Subcutaneous adipose tissue (tissue), 4 donors: ENCODE measurements around the gene CHST3. TPM values are rescaled to one million over a fixed set of nuclear protein-coding genes. Genes with fewer than 3 reads are reported as not detected.

Source experiments
- total RNA-seq, 4 donors: library from RNA; depleted of rRNA; stranded (reverse); fragments of >200 nt; gene quantifications; one replicate each; pipeline ENCODE4 v1.1.0, GENCODE V29; 2016
- TF ChIP-seq, protein P1 (sequence below): fragments of 450-650 bp; IDR thresholded peaks from one replicate; pipeline ENCODE4 v1.5.1; 2016; ENCODE audit warnings: low read depth, mild to moderate bottlenecking, control low read depth, antibody characterized with exemption, moderate library complexity

Gene CHST3
- total RNA-seq, 4 donors from 2014 or later: 11.2 to 26.3 (median 17.9) TPM

DNA sequence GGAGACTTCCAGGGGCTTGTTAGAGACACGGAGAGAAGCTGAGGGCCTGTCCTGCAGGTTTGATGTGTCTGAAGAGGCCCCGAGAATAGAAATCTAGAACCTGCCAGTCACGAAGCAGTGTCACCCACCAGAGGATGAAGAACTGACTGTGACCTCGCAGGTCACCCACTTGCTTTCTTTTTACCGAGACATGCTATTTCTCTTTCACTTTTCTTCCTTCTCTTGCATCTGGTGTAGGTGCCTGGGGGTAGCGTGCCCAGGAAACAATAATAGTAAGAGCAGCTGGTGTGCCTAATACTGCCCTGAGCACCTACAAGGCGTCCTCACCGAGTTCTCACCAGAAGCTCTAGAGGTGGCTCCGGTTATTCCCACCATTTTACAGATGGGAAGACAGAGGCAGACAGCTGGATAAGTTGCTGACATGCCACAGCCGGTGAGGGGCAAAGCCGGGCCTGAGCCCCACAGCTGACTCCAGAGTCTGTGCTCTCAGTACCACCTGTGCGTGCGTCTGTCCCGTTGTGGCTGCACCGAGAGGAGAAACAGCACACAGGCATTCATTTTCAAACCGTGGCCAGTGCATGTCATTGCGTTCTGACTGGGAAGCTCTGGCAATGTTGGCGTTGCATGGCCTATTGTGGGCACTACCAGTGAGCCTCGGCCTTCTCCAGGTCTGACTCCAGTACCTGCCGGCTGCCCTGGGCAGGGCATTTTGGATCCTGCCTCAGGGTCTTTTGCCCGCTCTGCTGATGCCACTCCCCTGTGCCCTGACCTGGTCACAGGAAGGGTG, 7.8 kb downstream of the CHST3 start:
- TF ChIP-seq, protein P1, sequence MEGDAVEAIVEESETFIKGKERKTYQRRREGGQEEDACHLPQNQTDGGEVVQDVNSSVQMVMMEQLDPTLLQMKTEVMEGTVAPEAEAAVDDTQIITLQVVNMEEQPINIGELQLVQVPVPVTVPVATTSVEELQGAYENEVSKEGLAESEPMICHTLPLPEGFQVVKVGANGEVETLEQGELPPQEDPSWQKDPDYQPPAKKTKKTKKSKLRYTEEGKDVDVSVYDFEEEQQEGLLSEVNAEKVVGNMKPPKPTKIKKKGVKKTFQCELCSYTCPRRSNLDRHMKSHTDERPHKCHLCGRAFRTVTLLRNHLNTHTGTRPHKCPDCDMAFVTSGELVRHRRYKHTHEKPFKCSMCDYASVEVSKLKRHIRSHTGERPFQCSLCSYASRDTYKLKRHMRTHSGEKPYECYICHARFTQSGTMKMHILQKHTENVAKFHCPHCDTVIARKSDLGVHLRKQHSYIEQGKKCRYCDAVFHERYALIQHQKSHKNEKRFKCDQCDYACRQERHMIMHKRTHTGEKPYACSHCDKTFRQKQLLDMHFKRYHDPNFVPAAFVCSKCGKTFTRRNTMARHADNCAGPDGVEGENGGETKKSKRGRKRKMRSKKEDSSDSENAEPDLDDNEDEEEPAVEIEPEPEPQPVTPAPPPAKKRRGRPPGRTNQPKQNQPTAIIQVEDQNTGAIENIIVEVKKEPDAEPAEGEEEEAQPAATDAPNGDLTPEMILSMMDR: no peak

DNA sequence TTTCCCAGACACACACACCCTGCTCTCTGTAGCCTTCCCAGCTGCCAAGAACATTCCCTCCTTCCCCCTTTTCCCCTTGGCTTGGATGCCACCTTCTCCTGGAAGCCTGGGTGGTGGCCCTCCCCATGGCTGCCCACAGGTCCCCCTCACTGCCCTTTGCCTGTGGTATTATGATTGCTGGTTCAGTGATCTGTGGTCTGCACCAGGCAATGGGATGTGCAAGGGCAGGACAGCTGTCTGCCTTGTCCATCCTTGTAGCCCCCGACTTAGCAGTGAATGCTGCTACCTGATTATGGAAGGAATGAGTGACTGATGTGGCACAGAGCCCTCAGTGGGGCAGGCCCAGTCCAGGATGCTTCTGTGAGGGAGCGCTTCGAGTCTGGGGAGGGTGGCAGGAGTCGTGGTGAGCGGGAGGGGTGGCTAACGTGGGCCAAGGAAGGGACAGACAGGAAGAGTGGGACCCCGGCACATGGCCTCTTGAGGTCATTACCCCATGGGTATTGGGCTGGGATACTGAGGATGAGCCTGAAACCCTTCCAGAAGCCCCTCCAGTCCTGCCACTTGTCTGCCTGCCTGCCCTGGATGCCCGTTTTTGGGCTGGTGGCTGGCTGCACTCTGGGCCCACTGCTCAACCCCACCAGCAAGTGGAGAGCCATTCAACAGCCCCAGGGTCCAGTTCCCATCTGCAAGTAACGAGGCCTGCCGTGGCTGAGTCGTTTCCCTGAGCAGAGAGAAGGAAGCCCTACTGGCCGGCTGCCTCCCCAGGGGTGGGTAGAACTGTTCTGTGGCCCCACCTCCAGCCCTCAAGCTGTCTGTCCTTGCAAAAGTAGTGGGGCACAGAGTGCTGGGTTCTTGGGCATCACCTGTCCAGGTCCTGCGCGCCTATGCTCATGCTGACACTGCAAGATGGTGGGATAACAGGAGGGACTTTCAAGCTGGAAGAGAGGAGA, 8.8 kb downstream of the CHST3 start:
- TF ChIP-seq, protein P1: no peak

DNA sequence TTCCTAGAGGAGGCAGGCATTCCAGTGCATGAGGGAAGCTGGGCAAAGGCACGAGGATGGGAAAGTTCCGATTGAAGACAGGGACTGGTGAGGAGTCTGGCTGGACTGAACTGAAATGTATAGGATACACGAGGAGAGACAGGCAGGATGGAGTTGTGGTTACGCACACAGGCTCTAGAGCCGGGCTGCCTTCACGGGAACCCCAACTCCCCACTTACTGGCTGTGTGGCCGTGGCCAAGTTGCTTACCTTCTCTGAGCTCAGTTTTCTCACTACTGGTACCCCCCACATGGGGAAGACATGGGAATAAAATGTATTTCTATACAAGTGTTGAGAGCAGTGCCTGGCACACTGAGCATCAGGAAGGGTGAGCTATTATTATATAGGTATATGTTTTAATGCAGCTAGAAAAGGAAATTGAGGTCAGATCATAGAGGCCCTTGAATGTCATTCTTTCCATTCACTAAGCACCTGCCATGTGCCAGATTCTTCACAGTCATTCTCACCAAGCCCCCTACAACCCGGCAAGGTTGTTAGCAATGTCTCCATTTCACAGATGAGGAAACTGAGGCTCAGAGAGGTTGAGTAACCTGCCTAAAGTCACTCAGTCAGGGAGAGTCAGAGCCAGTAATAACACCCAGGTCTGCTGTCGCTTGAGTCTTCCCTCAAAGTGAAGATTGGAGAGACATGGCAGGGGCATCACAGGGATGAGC, 9.7 kb downstream of the CHST3 start:
- TF ChIP-seq, protein P1: no peak

DNA sequence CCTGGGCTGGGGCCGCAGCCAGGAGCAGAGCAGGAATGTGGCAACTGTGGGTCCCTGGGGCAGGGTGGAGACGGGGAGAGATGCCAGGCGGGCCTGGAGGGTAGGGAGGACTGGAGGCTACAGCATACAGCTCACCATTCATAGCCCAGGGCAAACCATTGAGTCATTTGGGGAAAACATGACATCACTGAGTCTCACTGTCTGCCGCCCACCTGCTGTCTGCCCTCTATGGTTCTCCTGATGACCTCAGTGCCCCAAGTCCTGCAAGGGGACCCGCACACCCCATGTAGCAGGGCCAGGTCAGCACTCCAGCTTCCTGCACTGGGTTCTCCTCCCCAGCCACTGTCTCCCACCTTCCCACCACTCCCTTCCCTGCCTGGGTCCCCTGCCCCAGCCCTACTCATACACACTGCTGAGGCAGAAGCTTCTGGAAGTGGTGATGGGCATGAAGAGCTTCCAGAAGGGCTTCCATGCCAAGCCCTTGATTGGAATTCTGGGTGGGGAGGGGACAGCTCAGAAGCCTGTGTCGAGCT, 10.4 kb downstream of the CHST3 start:
- TF ChIP-seq, protein P1: no peak

DNA sequence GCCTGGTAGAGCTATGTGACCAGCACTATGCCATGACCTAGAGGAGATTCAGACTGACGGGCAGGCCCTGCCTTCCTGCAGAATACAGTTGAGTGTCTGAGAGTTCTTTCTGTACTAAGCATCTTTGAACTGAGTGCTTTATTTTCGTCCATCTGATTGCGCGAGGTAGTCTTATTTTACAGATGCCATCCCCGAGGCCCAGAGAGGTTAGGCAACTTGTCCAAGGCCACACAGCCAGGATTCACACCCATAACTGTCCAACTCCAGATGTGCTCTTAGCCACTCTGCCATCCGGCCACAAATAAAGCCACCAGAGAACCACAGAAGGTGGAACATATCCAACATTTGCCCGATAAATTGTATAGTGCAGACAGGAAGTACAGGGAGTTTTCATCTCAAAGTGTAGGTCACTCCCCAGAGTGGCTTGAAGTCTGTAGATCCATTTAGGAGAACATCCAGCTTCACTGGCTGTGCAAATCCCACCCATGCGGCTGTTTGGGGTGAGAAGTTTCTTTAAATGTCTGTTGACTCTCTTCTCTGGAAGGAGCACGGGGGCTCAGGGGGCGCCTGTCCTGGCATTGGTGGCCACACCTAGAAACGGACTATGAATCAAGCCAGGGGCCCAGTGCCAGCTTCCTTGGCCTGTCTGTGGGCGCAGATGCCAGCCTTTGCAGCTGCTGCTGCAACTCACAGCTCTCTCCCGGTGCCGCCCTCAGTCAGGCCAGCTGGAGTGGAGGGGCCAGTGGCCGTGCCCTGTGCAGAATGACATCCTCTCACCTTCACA, 11.1 kb downstream of the CHST3 start:
- TF ChIP-seq, protein P1: no peak

DNA sequence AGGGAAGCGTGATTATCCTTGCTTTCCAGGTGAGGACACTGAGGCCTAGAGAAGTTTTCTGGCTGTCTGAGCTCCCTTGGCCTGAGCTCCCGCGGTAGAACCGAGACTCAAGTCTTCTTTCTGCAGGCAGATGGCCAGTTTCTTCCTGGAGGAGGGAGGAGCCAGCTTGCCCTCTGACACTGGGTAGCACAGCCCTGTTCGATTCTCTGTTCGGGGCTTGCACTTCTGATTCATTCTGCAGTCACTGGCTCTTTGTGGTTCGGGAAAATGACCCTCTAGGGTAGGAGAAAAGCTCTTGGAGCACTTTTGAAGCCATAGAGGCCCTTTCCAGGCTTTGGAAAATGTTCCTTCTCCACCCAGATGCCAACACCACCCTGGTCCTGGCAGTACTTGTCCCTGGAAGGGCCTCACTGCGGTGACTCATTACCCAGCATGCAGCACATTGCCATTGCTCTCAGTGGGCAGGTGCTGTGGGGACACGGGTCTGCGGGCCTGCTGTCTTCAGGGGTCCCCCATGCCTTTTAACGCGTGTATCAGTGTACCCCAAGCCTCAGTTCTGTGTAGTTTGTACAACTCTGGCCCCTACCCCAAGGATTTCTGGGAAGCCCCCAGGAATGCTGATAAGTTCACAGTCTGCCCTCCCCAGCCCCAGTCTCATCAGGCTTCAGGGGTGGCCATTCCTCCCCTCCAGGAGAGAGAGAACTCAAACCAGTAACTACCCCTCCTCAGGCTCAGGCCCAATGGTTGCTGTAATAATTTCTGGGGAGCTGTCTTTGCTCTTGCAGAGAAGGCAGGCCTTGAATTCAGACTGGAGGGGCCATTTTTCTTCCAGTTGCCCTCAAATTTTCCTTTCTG, 11.9 kb downstream of the CHST3 start:
- TF ChIP-seq, protein P1: no peak
